GM10847 (cell line): ENCODE data around the gene MEGF8.

Experiments
- POLR2A ChIP-seq: IDR thresholded peaks from 2 replicates; pipeline ENCODE4 v1.6.1; 2011; ENCODE audit not compliant: insufficient read length; ENCODE audit errors: extremely low read depth

The MEGF8 gene, protein sequence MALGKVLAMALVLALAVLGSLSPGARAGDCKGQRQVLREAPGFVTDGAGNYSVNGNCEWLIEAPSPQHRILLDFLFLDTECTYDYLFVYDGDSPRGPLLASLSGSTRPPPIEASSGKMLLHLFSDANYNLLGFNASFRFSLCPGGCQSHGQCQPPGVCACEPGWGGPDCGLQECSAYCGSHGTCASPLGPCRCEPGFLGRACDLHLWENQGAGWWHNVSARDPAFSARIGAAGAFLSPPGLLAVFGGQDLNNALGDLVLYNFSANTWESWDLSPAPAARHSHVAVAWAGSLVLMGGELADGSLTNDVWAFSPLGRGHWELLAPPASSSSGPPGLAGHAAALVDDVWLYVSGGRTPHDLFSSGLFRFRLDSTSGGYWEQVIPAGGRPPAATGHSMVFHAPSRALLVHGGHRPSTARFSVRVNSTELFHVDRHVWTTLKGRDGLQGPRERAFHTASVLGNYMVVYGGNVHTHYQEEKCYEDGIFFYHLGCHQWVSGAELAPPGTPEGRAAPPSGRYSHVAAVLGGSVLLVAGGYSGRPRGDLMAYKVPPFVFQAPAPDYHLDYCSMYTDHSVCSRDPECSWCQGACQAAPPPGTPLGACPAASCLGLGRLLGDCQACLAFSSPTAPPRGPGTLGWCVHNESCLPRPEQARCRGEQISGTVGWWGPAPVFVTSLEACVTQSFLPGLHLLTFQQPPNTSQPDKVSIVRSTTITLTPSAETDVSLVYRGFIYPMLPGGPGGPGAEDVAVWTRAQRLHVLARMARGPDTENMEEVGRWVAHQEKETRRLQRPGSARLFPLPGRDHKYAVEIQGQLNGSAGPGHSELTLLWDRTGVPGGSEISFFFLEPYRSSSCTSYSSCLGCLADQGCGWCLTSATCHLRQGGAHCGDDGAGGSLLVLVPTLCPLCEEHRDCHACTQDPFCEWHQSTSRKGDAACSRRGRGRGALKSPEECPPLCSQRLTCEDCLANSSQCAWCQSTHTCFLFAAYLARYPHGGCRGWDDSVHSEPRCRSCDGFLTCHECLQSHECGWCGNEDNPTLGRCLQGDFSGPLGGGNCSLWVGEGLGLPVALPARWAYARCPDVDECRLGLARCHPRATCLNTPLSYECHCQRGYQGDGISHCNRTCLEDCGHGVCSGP (N-terminal part only)

DNA sequence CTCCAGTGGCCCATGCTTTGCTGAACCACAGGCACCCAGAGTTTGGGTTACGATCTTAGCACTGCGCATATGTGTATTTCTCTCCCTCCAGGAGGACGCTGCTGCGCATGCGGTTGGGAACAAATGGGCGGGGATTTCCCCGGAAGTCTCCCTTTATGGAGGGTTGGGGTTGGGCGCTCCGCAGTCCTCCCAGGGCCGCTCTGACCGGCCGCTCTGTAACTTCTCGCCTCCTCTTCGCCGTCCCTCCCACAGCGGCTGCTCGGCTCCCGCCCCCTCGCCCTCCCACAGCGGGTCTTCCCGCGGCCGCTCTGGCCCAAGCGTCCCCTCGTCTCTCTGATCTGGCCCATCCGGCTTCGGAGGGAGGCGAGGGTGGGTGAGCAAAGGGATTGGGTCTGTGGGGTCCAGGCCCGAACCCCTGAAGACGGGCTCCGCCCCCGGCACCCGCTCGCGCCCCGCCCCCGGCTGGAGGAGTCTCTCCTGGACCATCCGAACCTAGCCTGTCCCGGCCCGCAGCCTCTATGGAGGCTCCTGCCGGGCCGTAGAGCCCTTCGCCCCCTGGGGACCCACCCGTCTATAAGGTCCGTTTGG is at the start of gene MEGF8:
TSS of gene MEGF8 (plus strand) at position 328 of the 588 bp plus-strand sequence. CDS start 609 bp downstream, outside the sequence.
- TF ChIP-seq POLR2A: peak; percentile 54

DNA sequence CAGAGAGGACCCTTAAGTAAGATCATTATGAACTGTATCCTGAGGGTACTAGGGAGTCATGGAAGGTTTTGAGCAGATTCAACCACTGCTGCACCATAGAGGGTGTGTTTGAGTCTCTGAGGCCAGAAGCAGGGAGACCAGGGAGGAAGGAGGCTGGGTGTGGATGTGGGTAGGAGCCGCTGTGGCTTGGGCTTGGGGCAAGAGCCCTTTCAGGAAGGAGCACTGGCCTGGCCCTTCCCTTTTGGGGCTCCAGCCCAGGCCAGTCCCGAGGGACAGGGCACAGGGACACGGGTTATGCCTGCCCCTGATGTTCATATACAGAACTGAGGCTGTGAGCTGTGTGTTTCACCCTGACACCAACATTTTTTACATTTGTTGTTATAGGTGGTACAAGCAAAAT is 49.2 kb upstream of the MEGF8 start:
- TF ChIP-seq POLR2A: no peak

DNA sequence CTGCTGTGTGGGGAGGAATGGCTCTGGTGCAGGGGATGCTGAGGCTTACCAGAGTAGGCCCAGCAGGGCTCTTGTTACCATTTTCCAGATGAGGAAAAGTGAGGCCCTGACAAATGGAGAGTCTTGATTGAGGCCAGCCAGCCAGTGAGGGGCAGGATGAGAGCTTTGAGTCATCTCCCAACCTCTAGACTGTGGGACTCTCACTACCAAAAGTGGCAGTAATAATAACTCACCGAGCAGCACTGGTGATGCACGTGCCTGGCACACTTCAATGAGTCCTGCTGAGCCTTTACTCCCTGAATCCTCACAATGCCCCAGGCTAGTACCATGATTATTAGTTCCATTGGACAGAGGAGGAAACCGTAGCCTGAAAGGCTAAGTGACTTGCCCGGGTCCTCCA is 48.6 kb upstream of the MEGF8 start:
- TF ChIP-seq POLR2A: no peak

DNA sequence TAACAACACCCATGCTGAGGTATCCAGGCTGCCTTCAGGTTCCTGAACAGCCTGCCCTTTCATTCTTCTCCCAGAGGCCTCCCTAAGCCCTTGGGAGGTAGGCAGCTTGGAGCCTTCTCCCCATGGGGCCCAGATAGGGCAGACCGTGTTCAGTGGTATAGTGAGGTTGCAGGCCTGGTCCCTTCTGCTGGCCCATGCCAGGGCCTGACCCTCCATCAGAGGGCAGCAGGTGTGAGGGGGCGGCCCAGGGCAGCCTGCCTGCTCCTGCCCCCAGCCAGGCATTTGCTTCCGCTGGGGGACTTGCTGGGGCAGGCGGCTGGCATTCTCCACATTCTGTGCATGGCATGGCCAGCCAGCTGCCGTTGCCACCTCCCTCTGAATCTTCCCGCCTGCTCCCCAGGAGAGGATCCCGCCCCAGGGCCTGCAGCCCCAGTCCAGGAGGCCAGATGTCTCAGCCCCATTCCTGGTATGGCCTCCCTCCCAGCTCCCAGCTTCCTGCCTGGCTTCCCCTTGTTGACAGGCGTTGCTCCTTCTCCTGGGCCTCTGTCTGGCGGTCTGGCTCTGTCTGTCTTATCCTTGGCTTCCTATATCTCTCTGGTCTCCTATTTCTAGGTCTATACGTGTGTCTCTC is 47.5 kb upstream of the MEGF8 start:
- TF ChIP-seq POLR2A: no peak

DNA sequence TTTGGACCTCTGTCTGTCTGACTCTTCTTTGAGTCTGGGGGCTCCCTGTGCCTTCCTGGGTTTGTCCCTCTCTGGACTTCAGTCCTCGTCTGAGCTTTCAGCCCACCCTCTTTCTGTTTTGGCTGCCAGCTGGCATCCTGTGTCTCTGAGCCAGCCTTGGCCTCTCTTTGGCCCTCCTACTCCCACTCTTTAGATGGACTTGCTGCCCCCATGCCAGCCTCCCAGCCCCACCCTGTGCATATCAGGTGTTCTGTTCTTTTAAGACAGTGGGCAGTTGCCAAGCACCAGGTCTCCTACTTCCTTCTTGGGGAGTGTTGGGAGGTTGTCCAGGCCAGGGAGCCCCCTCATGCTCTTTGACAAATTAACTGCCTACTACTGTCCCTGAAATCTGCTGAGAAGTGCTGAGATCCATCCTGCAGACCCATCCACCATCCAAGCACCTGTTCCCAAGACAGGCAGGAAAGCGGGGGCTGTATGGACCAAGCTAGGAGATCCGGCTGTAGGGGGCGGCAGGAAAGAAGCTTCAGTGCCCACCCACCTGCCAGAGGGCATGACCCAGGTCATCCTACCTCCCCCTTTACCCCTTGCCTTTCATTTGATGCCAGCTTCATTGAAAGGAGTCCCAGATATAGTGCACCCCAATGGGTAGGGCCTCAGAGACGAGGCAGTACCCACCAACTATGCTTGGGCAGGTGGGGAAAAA is 46.8 kb upstream of the MEGF8 start:
- no peak for TF ChIP-seq POLR2A

DNA sequence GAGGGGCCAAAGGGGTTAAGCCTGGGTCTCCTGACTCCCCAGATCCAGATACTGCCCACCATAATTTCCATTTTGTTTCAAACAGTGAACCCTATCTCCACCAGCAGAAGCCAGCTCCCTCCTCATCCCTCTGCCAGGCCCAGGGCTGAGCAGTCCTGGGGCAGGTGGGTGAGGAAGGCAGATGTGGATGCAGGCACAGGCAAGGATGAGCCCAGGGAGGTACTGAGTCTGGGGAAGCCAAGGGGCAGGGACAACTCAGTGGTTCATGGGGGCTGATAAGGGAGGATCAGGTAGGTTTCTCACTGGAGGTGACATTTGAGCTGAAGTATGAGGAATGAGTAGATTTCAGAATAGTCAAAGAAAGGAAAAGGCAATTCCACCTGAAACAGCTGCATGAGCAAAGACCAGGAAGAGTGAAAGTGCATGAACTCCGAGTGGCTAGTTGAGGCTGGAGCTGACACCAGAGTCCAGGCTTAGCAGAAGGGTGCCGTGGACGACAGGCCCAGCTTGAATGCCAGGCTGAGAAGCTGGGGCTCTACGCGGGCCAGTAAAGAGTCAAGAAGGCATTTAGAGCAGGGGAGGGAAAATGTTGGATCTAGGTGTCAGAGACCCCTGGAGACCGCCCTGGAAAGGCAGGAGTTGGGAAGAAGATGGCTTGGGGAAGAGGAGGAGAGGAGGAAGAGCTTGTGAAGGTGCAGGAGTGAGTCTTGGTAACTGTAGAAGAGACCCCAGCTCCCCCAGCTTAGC is 46.1 kb upstream of the MEGF8 start:
- TF ChIP-seq POLR2A: no peak

DNA sequence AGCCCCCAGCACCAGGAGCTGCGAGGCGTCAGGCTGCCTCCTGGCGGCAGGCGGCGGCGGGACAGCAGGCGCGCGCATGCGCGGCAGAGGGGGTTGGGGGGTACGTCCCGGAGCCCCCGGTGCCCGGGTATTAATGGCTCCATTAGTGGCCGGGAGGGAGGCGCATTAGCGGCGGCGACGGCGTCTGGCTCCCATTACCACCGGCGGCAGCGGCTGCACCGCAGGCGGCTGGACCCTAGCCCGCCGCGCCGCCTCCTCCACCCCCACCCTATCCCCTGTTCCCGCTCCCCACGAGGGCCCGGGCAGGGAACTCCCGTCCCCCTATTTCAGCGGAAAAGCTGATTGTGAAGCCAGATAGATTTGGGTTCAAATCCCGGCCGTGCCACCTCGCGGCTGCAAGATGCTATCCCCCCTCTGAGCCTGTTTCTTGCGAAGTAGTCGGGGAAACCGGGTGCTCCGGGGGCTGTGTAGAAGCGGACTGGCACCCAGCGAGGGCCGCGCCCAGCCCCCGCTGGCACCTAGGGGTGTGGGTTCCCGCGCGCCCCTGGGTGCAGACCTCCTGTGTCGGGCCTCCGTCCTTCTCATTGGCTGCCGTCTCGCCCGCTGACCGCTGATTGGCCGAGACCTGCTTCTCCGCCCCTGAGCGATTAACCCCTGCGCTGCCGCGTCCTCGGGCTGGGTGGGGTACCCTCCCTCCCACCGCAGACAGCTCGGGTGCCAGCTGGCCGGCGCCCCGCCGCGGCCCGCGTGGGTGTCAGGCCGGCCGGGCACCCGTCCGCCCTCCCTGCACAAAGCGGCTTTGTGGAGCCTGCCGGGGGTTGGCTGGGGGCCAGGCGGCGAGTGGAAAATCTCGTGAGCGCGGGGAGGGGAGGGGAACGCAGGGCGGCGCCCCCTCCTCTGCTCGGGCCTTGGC is 45.3 kb upstream of the MEGF8 start:
- TF ChIP-seq POLR2A: peak; percentile 50

DNA sequence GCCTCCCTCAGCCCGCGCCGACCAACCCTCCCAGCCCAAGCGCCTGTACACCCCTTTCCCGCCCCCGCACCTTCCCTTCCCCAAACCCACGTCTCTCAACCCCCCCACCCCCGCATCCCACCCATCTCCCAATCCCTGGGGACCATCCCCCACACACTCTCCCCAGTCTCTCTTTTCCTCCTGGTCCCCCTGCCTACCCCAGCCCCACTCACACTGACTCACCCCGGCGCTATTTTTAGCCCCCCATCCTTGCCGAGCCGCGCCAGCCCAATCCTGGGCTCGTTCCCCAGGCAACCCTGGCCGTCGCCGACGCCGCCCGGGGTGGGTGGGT is 44.7 kb upstream of the MEGF8 start:
- TF ChIP-seq POLR2A: no peak

DNA sequence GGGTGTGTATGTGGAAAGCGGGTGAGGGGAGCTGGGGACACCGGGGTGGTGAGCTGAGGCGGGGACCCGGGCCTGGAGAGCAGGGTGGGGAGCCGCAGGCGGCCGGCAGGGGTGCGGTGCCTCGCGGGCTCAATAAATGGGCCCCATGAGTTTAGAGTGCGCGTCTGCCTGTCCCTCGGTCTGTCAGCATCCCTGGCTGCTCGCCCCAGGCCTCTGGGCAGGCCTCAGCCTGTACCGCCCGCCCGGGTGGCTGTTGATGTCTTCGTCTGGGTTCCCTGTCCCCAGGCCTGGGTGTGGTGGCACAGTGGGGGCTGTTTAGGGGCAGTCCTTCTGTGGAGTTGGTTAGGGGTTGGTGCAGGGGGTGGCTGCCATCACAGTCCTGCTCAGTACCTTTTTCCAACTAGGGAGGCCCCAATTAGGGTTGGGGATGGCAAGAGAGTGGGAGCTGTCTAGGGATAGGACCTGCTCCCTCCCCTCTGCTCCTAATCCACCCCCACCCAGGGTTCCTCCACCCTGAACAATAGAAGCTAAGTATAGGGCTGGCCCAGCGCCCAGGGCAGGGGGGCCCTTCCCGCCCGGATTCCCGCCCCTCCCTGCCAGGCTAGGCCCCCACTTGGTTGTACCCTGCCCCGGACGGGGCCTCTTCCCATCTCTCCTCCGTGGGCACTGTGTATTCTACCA is 44.1 kb upstream of the MEGF8 start:
- no peak for TF ChIP-seq POLR2A

DNA sequence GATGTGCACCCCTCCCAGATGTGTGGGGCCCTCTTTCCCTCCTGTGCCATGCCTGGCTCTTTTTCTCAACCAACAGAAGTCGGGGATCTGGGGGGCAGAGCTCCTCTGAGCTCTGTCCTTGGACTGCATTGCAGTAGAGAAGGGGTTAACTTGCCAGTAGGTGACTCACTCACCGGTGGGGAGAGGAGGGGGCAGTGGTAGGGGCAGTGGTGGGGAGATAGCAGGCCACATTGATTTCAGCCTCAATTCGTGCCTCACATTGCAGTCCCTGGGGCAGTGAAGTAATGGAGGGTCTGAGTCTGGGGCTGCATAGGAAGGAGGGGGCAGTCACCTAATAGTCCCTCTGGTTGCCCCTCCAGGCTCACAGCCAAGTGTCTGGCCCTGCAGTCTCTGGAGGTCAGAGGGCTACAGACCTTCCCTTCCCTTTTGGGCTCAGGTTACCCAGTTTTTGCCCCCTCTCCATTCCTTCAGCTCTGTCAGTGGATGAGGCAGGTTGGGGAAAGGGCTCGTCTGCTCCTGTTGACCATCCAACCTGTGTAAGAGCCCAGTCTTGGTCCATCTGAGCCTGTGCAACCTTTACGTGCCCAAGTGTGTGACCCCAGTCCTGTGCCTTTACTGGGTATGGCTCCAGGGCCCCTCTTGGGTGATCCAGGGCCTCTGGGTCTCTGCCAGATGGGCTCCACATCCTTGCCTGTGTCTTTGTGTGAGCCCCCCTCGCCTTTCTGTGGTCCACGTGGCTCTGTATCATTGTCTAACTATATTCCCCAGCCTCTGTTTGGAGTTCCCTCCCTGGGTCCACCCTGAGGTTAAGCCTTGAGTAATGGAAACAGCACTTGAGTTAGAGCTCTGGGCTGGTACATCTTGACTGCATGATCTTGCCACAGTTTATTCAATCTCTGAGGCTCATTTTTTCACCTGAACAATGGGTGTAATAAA is 43.3 kb upstream of the MEGF8 start:
- no peak for TF ChIP-seq POLR2A

DNA sequence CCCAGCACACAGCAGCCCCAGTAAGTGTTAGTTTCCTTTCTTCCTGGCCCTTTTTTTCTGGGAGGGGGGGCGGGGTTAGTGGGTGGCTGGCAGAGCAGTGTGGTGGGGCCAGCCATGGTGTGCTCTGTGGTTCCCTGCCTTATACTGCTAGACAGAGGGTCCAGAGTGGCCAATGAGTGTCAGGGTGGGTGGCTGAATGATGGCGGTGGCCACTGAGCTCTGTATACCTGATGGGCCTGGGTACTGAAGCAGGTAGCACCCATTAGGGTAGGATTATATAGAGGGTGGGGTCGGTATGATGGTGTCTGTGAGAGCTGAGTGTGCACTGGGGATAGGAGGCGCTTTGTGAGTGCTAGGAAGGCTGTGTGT is 42.6 kb upstream of the MEGF8 start:
- no peak for TF ChIP-seq POLR2A
